ENCODE results near the gene CD47.

CD47 gene

GRCh38 chr3:108046247-108046646, 44.6 kb downstream of the CD47 start:
- DNase-seq, result no peak

- DNase-seq, result no peak
These were observed 46.1 kb downstream of the CD47 start for GRCh38 chr3:108044699-108045098.

GRCh38 chr3:108042300-108042699, 48.5 kb downstream of the CD47 start:
- DNase-seq, result no peak

- no peak for DNase-seq
These were observed 49.6 kb downstream of the CD47 start for GRCh38 chr3:108041253-108041652.

- no peak for DNase-seq
These were observed 53.1 kb downstream of the CD47 start for GRCh38 chr3:108037770-108038169.

- no peak for DNase-seq
These were observed 53.7 kb downstream of the CD47 start for GRCh38 chr3:108036984-108037741.

GRCh38 chr3:108036401-108036800, 54.4 kb downstream of the CD47 start:
- DNase-seq, result no peak

GRCh38 chr3:108035751-108036150, 55.1 kb downstream of the CD47 start:
- DNase-seq, result no peak

- no peak for DNase-seq
These were observed 58.9 kb downstream of the CD47 start for GRCh38 chr3:108031895-108032294.

- no peak for DNase-seq
These were observed 59.9 kb downstream of the CD47 start for GRCh38 chr3:108030960-108031359.

GRCh38 chr3:108029466-108029865, 61.4 kb downstream of the CD47 start:
- no peak for DNase-seq

- no peak for DNase-seq
These were observed 61.9 kb downstream of the CD47 start for GRCh38 chr3:108028896-108029295.

GRCh38 chr3:108025177-108025576, 65.7 kb downstream of the CD47 start:
- no peak for DNase-seq

GRCh38 chr3:108024146-108024850, 66.5 kb downstream of the CD47 start:
- DNase-seq, result no peak

- DNase-seq, result no peak
These were observed 68.3 kb downstream of the CD47 start for GRCh38 chr3:108022256-108023150.

GRCh38 chr3:108021533-108021932, 69.3 kb downstream of the CD47 start:
- no peak for DNase-seq

- DNase-seq, result no peak
These were observed 69.7 kb downstream of the CD47 start for GRCh38 chr3:108021131-108021530.

GRCh38 chr3:108018552-108018951, 72.3 kb downstream of the CD47 start:
- DNase-seq, result no peak

- DNase-seq, result no peak
These were observed 73.2 kb downstream of the CD47 start for GRCh38 chr3:108017587-108017986.

- DNase-seq, result no peak
These were observed 75.9 kb downstream of the CD47 start for GRCh38 chr3:108014943-108015342.

- no peak for DNase-seq
These were observed 77.4 kb downstream of the CD47 start for GRCh38 chr3:108013141-108014055.

GRCh38 chr3:108012304-108012703, 78.5 kb downstream of the CD47 start:
- DNase-seq, result no peak
